Vagina (tissue), 2 donors: ENCODE results near the gene IL17A.

Experiments
- POLR2A ChIP-seq, 2 donors: fragments of 450-650 bp; IDR thresholded peaks; one replicate each; pipeline ENCODE4 v1.6.1; 2017; ENCODE audit warnings: antibody characterized with exemption in 2 of 2, mild to moderate bottlenecking in 2 of 2, moderate library complexity in 2 of 2
- TF ChIP-seq, protein P1 (sequence below), 3 experiments: fragments of 450-650 bp in 2 of 3; fragments of 200-600 bp in 1 of 3; sonication (generic) in 1 of 3; IDR thresholded peaks; one replicate each; pipeline ENCODE4 v1.5.1; 2017 to 2019; ENCODE audit warnings: antibody characterized with exemption in 3 of 3, mild to moderate bottlenecking in 2 of 3, moderate library complexity in 2 of 3

DNA sequence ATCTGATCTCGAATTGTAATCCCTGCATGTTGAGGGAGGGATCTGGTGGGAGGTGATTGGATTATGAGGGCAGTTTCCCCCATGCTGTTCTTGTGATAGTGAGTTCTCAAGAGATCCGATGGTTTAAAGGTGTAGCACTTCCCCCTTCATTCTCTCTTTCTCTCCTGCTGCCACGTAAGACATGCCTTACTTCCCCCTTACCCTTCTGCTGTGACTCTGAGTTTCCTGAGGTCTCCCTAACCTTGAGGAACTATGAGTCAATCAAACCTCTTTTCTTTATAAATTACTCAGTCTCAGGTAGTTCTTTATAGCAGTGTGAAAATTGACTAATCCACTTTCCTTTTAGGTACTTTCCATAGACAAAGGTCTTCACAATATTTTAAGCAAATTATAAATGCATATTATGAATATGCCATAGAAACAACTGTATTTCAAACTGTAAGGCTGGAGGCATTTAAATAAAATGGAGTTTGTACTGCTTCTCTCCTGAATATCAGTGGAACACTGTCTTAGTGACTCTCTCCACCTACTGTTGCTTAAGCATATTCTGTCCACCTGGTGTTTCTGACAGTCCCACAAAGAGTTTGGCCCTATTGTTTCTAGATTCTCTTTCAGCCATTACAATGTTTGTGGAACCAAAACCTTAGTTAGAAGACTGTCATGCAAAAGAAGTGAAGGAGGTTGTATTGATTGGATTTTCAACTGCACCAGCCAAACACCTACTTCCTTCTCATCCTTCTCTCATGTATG is 24.3 kb upstream of the IL17A start:
- TF ChIP-seq, protein P1, sequence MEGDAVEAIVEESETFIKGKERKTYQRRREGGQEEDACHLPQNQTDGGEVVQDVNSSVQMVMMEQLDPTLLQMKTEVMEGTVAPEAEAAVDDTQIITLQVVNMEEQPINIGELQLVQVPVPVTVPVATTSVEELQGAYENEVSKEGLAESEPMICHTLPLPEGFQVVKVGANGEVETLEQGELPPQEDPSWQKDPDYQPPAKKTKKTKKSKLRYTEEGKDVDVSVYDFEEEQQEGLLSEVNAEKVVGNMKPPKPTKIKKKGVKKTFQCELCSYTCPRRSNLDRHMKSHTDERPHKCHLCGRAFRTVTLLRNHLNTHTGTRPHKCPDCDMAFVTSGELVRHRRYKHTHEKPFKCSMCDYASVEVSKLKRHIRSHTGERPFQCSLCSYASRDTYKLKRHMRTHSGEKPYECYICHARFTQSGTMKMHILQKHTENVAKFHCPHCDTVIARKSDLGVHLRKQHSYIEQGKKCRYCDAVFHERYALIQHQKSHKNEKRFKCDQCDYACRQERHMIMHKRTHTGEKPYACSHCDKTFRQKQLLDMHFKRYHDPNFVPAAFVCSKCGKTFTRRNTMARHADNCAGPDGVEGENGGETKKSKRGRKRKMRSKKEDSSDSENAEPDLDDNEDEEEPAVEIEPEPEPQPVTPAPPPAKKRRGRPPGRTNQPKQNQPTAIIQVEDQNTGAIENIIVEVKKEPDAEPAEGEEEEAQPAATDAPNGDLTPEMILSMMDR (IDR thresholded peaks at IDR 0.05): no peak
- no peak for TF ChIP-seq POLR2A (IDR thresholded peaks at IDR 0.05)
